HG03342 (cell line): Measurements from ENCODE around the gene C13orf46.
"Not testable (repeated sequence)": the region's sequence is repeated elsewhere in the genome, so short reads cannot be mapped to it uniquely, and the experiment has no call there.

ENCODE experiments used
- ATAC-seq: cut with Tn5 transposase; IDR thresholded peaks from one replicate; pipeline ENCODE4 v1.9.1; 2021; ENCODE audit warnings: mild to moderate bottlenecking, moderate library complexity; ENCODE audit not compliant: unreplicated experiment

Gene C13orf46

DNA sequence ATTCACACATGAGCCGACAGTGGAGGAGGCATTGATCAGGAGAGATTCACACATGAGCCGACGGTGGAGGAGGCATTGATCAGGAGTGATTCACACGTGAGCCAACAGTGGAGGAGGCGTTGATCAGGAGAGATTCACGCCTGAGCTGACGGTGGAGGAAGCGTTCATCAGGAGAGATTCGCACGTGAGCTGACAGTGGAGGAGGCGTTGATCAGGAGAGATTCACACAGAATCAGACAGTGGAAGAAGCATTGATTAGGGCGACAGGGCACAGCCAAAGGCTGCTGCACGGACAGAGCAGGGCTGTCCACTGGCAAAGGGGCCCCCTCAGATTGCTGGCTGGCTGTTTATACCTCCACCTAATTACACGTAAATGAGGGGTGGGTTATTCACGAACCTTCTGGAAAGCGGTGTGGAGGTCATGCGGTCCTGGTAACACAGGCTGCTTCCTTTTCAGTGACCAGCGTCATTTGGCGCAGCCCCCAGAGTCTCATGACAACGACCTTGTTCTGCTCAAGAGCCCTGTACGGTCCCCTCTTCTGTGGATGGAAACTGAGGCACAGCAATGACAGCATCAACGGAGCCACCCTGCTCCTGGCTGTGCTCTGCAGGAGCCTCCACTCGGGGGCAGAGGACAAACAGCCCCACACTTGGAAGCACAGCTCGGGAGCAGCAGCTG lies 59.4 kb downstream of the C13orf46 start:
- no peak for ATAC-seq

DNA sequence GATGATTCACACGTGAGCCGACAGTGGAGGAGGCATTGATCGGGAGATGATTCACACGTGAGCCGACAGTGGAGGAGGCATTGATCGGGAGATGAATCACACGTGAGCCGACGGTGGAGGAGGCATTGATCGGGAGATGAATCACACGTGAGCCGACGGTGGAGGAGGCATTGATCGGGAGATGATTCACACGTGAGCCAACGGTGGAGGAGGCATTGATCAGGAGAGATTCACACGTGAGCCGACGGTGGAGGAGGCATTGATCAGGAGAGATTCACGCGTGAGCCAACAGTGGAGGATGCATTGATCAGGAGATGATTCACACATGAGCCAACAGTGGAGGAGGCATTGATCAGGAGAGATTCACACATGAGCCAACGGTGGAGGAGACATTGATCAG lies 60.0 kb downstream of the C13orf46 start:
- not testable (repeated sequence) for ATAC-seq

DNA sequence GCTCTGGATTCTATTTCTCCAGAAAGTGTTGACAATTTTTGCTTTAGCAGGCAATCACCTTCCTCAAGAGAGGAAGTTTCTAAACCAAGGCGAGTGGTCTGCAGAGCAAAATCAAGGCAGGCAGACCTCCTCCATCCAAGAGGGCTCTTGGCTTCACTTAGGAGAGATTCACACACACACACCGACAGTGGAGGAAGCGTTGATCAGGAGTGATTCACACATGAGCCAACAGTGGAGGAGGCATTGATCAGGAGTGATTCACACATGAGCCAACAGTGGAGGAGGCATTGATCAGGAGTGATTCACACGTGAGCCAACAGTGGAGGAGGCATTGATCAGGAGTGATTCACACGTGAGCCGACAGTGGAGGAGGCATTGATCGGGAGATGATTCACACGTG lies 60.5 kb downstream of the C13orf46 start:
- not testable (repeated sequence) for ATAC-seq

GRCh38 chr13:113912596-113912995 lies 61.3 kb downstream of the C13orf46 start:
- no peak for ATAC-seq

DNA sequence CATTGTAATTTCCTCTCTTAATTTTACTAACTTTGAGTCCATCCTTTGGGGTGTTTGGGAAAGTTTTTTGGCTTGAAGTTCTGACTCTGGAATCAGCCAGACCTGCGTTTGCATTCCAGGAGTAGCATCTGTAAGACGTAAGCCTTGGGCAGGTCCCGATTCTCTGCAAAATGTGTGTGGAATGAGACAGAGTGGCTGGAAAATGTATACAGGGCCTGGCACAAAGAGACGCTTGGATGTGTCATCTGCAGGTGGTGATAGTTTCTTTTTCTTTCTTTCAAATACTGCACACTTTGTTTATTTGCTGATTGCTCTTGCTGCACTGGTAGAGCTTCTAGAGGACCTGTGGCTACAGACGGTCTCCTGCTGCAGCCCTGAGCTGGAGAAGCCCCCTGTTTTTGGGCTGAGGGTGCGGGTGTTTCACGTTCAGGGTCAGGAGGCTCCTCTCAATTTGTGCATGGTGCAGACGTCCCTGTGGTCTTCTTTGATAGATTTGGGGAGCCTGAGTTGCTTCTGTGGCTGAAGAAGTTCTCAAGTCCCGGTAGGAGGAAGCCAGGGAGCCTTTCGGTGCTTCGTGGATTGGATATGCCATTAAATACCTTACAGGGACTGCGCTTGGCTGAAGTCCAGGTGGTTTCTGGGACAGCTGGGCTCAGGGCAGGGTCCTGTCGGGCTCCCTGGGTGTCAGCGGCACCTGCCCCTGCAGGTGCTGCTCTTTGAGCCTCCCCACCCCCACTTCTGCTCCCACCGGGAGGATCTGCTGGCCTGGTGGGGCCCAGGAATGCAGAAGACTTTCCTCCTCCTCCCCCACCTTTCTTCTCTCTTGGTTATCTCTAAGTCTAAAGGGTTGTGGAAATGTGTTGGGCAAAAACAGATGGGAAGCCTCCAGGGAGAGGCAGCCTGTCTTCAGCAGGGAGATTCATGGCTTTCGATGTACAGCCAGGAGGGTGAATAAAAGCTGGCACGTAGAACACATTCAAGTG lies 66.0 kb downstream of the C13orf46 start:
- ATAC-seq, result no peak

DNA sequence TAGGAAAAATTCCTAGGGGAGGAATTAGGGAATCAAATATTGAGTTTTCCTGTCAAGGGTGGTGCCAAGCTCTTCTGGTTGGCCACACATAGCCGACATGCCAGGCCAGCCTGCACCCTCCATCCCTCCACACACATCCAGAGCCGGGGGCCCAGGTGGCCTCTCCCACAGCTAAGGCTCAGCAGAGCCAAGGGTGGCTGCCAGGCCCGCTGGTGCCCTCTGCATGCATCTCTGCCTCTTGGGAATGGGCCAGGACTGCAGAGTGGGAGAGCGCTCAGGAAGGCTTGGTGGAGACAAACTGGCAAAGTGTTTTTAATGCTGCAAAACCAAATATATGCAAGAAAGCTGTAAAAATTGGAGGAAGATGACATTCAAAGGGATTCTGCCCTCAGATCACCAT lies 67.3 kb downstream of the C13orf46 start:
- ATAC-seq, result no peak

DNA sequence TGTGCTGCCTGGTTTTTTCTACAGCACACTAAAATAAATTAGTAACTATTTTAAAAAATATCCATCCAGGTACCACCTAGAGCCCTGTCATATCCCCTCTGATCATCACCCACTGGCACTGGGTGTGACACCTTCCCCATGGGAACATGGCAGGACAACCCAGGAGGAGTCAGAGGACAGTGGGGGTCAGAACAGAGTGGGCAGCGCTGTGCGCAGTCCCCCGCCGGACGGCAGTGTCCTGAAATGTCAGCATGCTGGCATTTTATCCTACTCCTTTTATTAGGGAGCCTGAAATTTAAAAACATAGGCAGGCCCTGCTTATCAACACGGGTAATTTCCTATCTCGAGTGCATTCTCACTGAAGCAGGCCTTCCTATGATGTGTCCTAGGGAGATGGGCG lies 67.9 kb downstream of the C13orf46 start:
- ATAC-seq, result no peak

DNA sequence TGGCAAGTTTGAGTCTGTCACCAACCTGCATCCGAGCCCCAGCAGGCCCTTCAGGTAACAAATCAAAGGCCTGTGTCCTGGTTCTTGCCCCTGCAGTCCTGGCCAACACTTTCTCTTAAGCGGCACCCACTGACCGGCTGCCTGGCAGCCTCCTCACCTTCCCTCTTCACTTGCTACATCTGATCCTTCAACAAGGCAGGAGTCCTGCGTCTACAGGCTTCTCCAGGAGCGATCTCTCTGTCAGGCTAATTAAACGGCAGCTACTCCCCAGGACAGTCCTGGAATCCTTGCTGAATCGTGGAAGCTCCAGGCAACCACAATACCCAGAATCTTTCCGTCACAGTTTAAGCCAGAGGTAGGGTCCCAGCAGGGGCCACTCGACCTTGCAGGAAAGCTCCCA lies 68.9 kb downstream of the C13orf46 start:
- ATAC-seq, result no peak

GRCh38 chr13:113904411-113904810 lies 69.5 kb downstream of the C13orf46 start:
- no peak for ATAC-seq

- no peak for ATAC-seq
Measured at GRCh38 chr13:113903912-113904311, 70.0 kb downstream of the C13orf46 start.
